Measurements from ENCODE around the gene LIN37. TPM values are rescaled to one million over a fixed set of nuclear protein-coding genes. Genes with fewer than 3 reads are reported as not detected.
A peak's percentile ranks its signal among the peaks of the same experiment; 100 is the strongest.

LIN37 gene
- total and polyA plus RNA-seq, 9 of the 15 experiments (the other 6 are each of a cell fraction or from before 2014, with no cell fraction given): 1.2 to 12.5 (median 8.6) TPM

GRCh38 chr19:35757749-35758608 is 9.6 kb downstream of the LIN37 start, which contains the start of gene PROSER3 (continued):
- TF ChIP-seq, protein P1, sequence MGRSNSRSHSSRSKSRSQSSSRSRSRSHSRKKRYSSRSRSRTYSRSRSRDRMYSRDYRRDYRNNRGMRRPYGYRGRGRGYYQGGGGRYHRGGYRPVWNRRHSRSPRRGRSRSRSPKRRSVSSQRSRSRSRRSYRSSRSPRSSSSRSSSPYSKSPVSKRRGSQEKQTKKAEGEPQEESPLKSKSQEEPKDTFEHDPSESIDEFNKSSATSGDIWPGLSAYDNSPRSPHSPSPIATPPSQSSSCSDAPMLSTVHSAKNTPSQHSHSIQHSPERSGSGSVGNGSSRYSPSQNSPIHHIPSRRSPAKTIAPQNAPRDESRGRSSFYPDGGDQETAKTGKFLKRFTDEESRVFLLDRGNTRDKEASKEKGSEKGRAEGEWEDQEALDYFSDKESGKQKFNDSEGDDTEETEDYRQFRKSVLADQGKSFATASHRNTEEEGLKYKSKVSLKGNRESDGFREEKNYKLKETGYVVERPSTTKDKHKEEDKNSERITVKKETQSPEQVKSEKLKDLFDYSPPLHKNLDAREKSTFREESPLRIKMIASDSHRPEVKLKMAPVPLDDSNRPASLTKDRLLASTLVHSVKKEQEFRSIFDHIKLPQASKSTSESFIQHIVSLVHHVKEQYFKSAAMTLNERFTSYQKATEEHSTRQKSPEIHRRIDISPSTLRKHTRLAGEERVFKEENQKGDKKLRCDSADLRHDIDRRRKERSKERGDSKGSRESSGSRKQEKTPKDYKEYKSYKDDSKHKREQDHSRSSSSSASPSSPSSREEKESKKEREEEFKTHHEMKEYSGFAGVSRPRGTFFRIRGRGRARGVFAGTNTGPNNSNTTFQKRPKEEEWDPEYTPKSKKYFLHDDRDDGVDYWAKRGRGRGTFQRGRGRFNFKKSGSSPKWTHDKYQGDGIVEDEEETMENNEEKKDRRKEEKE (IDR thresholded peaks at IDR 0.05; ENCODE audit: borderline replicate concordance in 1 of 2, control insufficient read depth in 1 of 2, low read depth in 2 of 2, low read length in 1 of 2): no peak
- no peak for TF ChIP-seq CBX5 (IDR thresholded peaks at IDR 0.05; ENCODE audit: borderline replicate concordance, low read depth)
- TF ChIP-seq FOXM1 (IDR thresholded peaks at IDR 0.05; ENCODE audit: low read depth): peak; percentile 53
- no peak for TF ChIP-seq FOXM1 (CRISPR knock-in tag; IDR thresholded peaks at IDR 0.05; ENCODE audit: low read depth)
- TF ChIP-seq ESRRA (IDR thresholded peaks at IDR 0.05; ENCODE audit: borderline replicate concordance, low read depth): peak; percentile 99; the same call in 1 of the 2 replicates
- TF ChIP-seq ZNF224 (CRISPR knock-in tag; IDR thresholded peaks at IDR 0.05): no peak
- peak; percentile 91 for TF ChIP-seq CHD2 (IDR thresholded peaks at IDR 0.05; ENCODE audit: low read depth, low read length)
- peak; percentile 89 for TF ChIP-seq PHF8 (IDR thresholded peaks at IDR 0.05; ENCODE audit: borderline replicate concordance, low read length)
- TF ChIP-seq ATF1 (CRISPR knock-in tag; IDR thresholded peaks at IDR 0.05): no peak
- peak; percentile 87 for TF ChIP-seq ATF1 (tag; IDR thresholded peaks at IDR 0.05)
- peak; percentile 79; the same call in 1 of the 2 replicates for TF ChIP-seq FOXP1 (CRISPR knock-in tag; IDR thresholded peaks at IDR 0.05)
- TF ChIP-seq E2F1 (CRISPR knock-in tag; IDR thresholded peaks at IDR 0.05): 0 out of 2 replicates have a peak, but pooled peaks have one; percentile 42
- peak; percentile 100 for TF ChIP-seq NEUROD1 (IDR thresholded peaks at IDR 0.05; ENCODE audit: borderline replicate concordance, low read depth, low read length, partially characterized antibody)
- TF ChIP-seq HMGN3 (IDR thresholded peaks at IDR 0.05; ENCODE audit: borderline replicate concordance, extremely low read depth, insufficient read length, low read depth, low read length): peak; percentile 24
- TF ChIP-seq RBM22 (IDR thresholded peaks at IDR 0.05; ENCODE audit: low read depth, low read length, poor library complexity, severe bottlenecking): peak; percentile 74
- TF ChIP-seq KDM5B (IDR thresholded peaks at IDR 0.05; ENCODE audit: insufficient replicate concordance, low read depth, low read length): peak; percentile 55
- TF ChIP-seq, protein P2, sequence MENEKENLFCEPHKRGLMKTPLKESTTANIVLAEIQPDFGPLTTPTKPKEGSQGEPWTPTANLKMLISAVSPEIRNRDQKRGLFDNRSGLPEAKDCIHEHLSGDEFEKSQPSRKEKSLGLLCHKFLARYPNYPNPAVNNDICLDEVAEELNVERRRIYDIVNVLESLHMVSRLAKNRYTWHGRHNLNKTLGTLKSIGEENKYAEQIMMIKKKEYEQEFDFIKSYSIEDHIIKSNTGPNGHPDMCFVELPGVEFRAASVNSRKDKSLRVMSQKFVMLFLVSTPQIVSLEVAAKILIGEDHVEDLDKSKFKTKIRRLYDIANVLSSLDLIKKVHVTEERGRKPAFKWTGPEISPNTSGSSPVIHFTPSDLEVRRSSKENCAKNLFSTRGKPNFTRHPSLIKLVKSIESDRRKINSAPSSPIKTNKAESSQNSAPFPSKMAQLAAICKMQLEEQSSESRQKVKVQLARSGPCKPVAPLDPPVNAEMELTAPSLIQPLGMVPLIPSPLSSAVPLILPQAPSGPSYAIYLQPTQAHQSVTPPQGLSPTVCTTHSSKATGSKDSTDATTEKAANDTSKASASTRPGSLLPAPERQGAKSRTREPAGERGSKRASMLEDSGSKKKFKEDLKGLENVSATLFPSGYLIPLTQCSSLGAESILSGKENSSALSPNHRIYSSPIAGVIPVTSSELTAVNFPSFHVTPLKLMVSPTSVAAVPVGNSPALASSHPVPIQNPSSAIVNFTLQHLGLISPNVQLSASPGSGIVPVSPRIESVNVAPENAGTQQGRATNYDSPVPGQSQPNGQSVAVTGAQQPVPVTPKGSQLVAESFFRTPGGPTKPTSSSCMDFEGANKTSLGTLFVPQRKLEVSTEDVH (IDR thresholded peaks at IDR 0.05; ENCODE audit: low read depth, partially characterized antibody): peak; percentile 22
- peak; percentile 84 to 88 for TF ChIP-seq NRF1 (conservative IDR thresholded peaks at IDR 0.05 in 1 of 2, IDR thresholded peaks at IDR 0.05 in 1 of 2)
- peak in 1 of 2 experiments; percentile 41; a peak in 1 of 4 replicates for TF ChIP-seq TBL1XR1 (IDR thresholded peaks at IDR 0.05; ENCODE audit: low read length in 2 of 2)

Data from K562 (cell line).